Stimulated activated naive CD4-positive, alpha-beta T cell treated with Interleukin-2 at 50 U/mL for 16 hours (primary cell): ENCODE results near the gene PCSK6.

Experiments
- DNase-seq: peaks from one replicate; lab custom pipeline; 2025; lab: John Stamatoyannopoulos, UW

Gene PCSK6

GRCh38 chr15:101355678-101356464, 133.6 kb downstream of the PCSK6 start:
- no peak for DNase-seq

DNA sequence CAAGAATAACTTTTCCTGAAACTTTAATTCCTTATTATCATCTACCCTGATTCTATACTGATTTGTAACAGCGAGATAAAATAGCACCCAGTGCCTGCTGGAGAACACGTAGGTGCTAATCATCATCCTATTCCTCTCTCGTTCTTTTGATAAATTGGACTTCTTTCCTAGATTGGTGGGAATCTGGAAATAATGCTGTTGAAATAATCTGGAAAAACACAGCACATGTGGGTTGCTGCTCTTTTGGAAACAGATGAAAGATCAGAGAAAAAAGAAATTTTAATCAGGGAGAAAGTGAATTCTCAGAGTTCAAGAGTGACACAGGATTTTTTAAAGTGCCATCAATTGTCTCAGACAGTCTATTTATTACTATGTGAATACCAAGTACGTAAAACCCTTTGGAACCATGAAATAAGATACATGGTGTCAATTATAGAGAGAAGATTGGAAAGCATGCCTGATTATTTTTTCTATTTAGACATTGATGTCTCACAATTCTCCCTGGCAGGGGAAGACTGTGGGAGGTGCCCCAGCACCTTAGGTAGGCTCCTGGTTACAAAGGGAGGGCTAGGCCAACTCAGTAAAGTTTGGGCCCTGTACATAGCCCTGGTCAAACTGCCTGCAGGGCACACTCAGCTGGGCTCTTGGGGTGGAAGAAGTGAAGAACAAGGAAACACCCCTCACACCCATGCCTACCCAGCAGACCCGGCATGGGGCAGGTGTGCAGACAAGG, 134.4 kb downstream of the PCSK6 start:
- no peak for DNase-seq

DNA sequence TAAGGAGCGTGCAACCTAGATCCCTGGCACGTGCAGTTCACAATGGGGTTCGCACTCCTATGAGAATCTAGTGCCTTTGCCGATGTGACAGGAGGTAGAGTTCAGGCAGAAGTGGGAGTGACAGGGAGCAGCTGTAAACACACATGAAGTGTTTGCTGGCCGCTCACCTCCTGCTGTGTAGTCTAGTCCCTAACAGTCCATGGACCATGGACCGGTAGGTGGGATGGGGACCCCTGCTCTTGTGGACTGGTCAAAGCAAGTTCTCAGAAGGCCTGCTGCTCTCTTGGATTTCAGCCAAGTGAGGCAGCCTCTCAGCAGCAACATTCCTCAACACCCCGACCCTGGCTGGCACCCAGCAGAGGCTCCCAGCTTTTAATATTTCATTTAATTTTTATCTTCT, 136.3 kb downstream of the PCSK6 start:
- no peak for DNase-seq

GRCh38 chr15:101351736-101352135, 137.8 kb downstream of the PCSK6 start:
- DNase-seq: no peak

DNA sequence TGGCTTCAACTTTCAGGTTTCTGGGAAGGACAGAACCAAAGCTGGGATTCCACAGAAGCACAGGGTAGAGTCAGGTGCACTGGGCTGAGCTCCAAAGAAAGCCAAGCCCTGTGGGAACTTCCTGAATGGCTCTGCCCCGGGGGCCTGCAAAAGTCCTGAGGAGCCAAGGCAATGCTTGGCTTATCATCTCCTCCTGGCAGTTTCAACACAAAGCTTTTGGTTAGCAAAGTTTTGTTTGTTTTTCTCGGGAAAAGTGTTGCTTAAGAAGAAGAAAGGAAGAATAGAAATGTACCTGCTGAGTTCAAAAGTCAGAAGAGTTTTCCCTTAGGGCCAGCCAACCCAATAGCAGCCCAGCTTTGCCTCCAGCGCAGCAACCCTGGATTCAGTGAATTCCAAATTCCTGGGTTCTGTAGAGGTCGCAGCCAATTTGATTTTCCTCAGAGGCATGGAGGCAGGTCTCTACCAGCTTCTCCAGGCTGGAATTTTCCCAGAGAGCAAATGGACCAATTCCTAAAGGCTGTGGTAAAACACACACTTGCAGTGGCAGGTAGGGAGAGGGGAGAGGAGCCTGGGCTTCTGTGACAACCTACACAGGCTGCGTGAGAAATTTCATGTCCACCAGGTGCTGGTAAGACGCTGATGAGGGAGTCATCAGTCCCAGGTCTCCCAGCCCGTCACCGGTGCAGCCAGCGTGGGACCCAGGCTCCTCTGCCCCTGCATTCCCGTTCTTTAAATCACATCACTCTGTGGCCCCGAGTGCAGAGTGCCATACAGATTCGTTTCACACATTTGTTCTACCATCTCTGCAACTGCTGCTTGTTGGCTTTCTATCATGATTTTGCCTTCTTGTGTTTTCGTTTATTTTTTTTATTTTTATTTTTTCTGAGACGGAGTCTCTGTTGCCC, 140.2 kb downstream of the PCSK6 start:
- DNase-seq: no peak

DNA sequence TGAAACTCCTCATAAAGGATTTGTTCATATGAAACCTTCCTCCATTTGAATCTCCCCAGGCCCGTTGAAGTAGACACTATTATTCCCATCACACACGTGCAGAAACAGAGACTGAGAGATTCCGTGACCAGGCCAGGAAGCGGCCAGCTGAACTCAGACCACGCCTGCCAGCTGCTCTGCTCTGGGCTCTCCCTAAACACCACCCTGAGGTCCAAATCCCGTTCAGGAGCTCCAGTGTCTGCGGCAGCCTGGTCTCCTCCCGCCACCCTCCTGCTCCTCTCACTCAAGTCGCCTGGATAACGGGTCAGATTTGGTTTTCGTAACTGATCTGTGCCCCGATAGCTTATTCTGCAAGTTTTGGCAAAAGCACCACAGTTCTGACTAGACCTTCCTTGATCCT, 140.9 kb downstream of the PCSK6 start:
- no peak for DNase-seq

GRCh38 chr15:101348015-101348414, 141.5 kb downstream of the PCSK6 start:
- no peak for DNase-seq

DNA sequence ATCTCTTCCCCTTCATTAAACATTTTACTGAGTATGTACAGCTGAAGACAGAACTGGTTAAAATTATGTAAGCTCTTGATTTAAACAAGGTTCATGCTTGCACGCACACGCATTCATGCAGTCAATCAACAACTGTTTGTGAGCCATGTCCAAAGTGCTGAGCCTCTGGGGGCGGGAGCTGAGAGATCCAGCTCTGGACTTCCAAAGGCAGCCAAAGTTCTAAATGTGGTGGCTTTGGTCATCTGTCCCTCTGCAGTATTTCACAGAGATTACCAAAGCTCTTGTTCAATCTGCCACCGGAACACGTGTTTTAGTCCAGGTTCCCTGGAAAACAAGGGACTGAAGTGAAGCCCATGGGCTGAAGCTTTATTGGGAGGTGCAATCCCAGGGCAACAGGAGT, 142.1 kb downstream of the PCSK6 start:
- no peak for DNase-seq

- DNase-seq: no peak
Measured at GRCh38 chr15:101346928-101347327, 142.6 kb downstream of the PCSK6 start.

DNA sequence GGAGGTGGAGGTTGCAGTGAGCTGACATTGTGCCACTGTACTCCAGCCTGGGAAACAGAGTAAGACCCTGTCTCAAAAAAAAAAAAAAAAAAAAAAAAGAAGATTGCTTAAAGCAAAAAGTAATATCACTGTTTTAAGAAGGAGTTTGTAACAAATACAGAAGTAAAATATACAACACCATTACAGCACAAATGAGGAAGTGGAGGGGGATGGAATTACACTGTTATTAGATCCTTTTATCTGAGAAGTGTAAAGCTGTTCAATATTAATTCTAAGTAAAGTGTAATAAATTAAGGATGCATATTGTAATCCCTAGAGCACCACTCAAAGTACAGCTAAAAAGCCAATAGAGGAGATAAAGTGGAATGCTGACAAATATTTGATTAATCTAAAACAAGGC, 147.5 kb downstream of the PCSK6 start:
- DNase-seq: no peak

DNA sequence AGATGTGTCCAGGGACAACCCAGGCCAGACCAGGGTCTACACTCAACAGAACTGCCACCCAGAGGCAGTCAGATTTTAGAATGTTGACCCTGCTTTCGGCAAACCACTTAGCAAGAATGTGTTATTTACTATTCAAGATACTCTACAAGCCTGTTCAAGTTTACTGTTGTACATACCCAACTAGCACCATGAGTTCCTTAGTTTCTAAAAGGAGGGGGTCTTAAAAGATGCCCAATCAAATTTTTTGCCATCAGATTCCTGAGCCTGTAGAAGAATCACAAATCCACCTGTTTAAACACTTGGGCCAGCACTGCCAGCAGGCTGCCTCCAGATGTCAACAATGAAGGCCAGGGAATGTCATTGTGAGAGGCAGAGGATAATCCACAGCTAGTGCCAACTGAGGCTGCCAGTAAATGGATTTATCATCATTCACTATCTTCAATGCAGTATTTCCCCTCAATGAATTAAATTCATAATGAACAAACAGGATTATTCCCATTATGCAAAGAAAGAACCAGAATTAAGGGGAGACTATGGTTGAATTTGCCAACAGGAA, 150.9 kb downstream of the PCSK6 start:
- DNase-seq: no peak

DNA sequence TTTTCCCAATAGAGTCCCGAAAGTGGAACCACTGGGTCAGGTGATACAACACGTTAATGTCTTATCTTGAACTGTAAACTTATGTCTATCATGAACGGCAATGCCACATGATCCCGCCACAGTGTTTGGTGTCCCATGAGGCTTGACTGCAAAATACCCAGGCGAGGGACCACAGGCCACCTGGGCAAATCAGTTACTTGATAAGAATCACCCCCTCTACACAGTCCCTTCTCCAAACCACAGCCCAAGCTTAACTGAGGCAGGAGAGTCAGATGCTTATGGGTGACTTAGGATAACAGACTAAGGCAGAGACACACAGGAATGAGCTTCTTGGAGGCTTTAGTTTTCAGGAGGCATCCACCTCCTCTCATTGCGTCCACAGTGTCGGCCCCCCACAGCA, 151.5 kb downstream of the PCSK6 start:
- no peak for DNase-seq

GRCh38 chr15:101333907-101334789, 155.4 kb downstream of the PCSK6 start:
- peak; percentile 52 for DNase-seq

DNA sequence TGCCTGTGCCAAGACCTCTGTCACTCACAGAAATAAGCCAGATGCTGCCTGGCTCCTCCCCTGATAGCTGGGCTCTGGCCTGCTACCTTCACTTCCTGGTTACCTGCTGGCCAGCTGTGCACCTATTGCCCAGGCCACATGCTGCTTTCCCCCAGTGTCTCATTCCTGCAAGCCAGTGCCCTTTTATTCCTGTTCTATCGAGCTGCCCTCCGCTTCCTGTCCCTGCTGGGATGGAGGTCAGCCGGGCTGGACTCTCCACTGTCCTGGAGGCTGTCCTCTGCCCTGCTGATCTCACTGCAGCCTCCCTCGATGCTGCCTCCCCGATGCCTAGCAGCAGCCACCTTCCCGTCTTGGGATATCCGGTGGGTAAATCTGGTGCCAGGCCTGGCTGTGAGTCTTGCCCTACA, 157.4 kb downstream of the PCSK6 start:
- DNase-seq: no peak

DNA sequence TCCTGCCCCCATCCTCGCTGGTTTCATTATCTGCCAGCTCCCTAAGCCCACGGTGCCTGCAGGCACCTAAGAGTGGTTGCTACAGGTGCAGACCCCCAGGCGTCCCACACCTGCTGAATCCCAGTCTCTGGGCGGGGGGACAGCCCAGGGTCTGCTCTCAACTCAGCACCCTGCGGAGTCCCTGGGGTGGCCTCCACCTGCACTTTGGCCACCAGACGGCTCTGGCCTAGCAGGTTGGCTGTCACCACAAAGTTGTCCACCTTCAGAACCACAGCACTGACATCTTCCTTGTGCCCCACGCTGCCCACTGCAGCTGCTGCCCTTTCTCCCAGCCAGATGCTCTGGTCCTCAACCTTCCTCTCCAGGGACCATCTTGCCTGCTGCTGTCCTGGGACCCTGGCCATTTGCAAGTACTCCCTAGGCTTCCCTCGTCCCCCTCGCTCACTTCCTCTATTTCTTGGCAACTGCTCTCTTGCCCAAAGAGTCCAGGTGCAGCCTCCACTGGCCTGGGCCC, 159.6 kb downstream of the PCSK6 start:
- DNase-seq: no peak

- no peak for DNase-seq
Measured at GRCh38 chr15:101329309-101329863, 160.1 kb downstream of the PCSK6 start.

DNA sequence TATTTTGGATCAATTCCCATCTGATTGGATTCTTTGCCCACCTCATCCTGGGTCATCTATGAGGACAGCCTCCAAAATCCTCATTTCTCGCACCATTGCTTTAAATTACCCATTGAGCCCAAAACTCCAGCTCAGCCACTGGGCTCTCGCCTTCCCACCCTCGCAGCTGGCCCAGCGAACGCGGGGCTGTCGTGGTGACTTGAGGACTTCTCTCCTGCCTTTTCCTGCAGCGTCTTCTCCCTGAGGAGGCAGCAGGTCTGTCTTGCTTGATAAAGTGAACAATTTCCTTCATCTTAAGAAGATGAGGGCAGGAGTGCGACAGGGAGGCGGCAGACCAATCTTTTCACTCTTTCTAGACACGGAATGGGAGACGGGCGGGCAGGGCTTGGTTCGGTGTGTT, 161.5 kb downstream of the PCSK6 start:
- DNase-seq: no peak

GRCh38 chr15:101327147-101327740, 162.3 kb downstream of the PCSK6 start:
- no peak for DNase-seq

DNA sequence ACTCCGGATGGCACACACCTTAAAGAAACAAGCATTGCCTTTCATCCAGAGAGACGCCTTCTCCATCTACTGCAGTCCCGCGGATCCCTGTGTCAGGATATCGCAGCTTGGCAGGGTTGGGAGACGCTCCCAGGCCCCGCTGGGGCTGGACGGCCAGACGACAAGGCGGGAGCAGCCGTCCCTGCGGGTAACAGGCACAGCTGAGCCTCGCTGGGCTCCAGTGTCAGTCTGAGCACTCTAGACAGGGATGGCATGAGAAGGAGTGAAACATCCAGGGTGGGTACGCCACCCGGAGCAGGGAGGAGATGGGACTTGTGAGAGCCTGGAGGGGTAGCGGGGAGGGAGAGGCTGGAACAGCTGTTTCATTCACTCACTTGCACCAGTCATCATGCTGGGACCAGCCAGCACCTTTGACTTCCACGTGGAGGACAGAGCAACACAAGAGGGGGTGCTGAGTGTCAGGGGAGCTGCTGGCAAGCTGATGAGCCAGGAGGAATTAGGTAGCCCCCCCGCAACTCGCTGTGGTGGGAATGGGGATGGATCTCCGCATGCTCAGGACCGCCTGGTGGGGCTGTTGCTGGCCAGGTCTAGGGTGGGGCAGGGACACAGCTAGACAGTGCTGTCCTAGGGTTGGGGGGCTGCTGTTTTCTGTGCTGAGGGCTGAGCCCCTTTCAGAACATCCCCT, 162.9 kb downstream of the PCSK6 start:
- no peak for DNase-seq

DNA sequence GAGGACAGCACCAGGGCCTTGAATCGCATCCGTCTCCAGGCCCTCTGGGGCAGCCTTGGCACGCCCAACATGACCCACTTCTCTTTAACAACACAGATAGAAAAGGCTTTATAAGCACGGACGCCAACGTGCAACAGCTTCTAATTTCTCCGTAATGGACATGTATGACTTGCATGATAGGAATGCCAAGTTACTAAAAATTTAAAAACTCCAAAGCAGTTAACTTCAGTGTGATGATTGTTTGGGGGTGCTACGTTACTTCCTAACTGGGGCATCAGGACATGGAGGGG, 163.5 kb downstream of the PCSK6 start:
- DNase-seq: no peak
